ENCODE measurements around the gene PFN3. TPM values are rescaled to one million over a fixed set of nuclear protein-coding genes. Genes with fewer than 3 reads are reported as not detected.

The PFN3 gene
- total RNA-seq, 1 experiment from 2014 or later = not detected

DNA sequence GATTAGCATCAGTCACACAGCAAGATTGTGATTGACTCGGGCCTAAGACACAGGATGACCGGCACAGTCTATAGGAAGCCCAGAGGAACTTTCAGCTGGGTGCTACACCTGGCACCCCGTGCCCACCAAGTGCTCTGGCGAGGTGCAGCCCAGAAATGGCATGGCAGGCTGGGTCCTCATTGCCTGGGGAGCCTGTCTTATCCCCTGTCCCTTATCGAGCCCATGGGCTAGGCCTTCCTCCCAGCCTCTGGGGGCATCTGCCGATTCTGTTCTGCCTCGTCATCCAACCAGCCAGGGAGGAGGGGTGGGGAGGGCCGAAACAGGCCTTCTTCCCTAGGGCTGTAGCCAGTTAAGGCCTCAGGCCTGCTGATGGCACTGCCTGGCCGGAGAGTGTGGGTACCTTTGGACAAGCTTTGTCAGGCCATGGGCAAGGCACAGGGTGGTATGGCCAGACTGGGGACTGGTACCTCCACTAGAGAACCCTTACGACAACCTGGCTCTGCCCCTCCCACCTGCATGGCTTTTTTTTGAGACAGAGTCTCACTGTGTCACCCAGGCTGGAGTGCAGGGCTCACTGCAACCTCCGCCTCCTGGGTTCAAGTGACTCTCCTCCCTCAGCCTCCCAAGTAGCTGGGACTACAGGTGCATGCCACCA lies 27.6 kb upstream of the PFN3 start:
- DNase-seq = no peak
- Histone ChIP-seq H3F3A (ENCODE audit: insufficient read depth, low read depth) (peaks cover 10% of the 10 kb centered on the region; the same call in 1 of the 2 replicates), H3K9me3 (ENCODE audit: insufficient read depth, low read depth) (no peaks in the 10 kb centered on the region), H3K79me2 (ENCODE audit: low read depth) (peaks cover 35% of the 10 kb centered on the region), H3K9me2 (ENCODE audit: insufficient read depth) (no peaks in the 10 kb centered on the region), H3K36me3 (ENCODE audit: low read depth) (no peaks in the 10 kb centered on the region), H3K27ac (no peak overlapping the region), H3K4me1 (replicated peaks; ENCODE audit: insufficient read depth) (peaks cover 23% of the 10 kb centered on the region), H2AFZ (no peak overlapping the region), H4K20me1 (ENCODE audit: insufficient read depth) (peaks cover 29% of the 10 kb centered on the region), H3K4me2 (peak overlapping the region; percentile 97), H3K4me3 (peak overlapping the region; percentile 80), H3K27me3 (ENCODE audit: insufficient read depth, low read depth) (no peaks in the 10 kb centered on the region)
- intact Hi-C loops (cut with micrococcal nuclease; ENCODE audit: unreplicated experiment) = loop anchor here (2.0 kb wide), 1 partner anchor 27 kb away; no protein-coding TSS in a partner anchor
- POLR2A ChIA-PET (ENCODE audit: unreplicated experiment) = interaction anchor here (0.6 kb wide), 2 partner anchors 888 to 1013 kb away, joined by 3 read pairs; no protein-coding TSS in a partner anchor
- CTCF ChIA-PET = interaction anchor here (0.9 to 2.3 kb wide), 3 partner anchors 24 to 57 kb away, joined by 3 to 18 read pairs (median 3); no protein-coding TSS in a partner anchor
- BruUV-seq (replicated peaks) = no TSS peak
- no peak for TF ChIP-seq EZH2 (IDR thresholded peaks at IDR 0.05; ENCODE audit: low read depth)
- TF ChIP-seq, protein P1, sequence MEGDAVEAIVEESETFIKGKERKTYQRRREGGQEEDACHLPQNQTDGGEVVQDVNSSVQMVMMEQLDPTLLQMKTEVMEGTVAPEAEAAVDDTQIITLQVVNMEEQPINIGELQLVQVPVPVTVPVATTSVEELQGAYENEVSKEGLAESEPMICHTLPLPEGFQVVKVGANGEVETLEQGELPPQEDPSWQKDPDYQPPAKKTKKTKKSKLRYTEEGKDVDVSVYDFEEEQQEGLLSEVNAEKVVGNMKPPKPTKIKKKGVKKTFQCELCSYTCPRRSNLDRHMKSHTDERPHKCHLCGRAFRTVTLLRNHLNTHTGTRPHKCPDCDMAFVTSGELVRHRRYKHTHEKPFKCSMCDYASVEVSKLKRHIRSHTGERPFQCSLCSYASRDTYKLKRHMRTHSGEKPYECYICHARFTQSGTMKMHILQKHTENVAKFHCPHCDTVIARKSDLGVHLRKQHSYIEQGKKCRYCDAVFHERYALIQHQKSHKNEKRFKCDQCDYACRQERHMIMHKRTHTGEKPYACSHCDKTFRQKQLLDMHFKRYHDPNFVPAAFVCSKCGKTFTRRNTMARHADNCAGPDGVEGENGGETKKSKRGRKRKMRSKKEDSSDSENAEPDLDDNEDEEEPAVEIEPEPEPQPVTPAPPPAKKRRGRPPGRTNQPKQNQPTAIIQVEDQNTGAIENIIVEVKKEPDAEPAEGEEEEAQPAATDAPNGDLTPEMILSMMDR (conservative IDR thresholded peaks at IDR 0.05) = no peak

DNA sequence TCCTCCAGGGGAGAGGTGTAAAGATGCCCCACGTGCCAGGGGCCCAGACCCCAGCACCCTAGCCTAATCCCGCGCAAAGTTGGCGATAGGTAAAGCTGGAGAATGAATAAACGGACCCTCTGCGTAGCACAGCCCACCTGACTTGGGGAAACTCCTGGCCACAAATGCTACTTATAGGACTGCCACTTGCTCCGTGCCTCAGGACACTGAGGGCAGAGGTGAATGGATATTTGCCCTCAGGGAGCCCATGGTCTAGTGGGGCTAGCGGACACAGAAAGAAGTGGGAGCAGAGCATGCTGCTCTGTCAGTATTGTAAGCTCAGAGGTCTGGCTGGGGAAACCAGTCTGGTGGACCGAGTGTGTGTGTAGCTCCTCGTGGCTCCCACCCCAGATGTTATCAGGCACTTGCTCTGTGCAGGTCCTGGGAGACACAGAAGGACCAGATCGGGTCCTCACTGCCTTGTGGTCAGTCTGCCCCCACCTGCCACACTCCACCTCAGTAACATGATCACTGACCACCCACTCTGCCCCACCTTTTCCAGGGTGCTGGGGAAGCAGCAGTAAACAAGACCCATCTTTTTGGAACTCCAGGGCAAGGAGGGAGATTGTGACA lies 26.9 kb upstream of the PFN3 start:
- POLR2A ChIA-PET (ENCODE audit: unreplicated experiment) = interaction anchor here (0.6 to 1.3 kb wide), 3 partner anchors 20 to 887 kb away, joined by 3 to 31 read pairs (median 10); partner anchors contain the start of gene PDLIM7
- Histone ChIP-seq H3K9me2 (ENCODE audit: insufficient read depth) (no peaks in the 10 kb centered on the region), H4K20me1 (ENCODE audit: insufficient read depth) (peaks cover 29% of the 10 kb centered on the region), H3K9me3 (ENCODE audit: insufficient read depth, low read depth) (no peaks in the 10 kb centered on the region), H3K4me3 (peak overlapping the region; percentile 80), H3F3A (ENCODE audit: insufficient read depth, low read depth) (peaks cover 10% of the 10 kb centered on the region; the same call in 1 of the 2 replicates), H3K4me1 (replicated peaks; ENCODE audit: insufficient read depth) (peaks cover 23% of the 10 kb centered on the region), H3K79me2 (ENCODE audit: low read depth) (peaks cover 35% of the 10 kb centered on the region), H3K27me3 (ENCODE audit: insufficient read depth, low read depth) (no peaks in the 10 kb centered on the region), H3K4me2 (peak overlapping the region; percentile 97), H2AFZ (peak overlapping the region; percentile 81), H3K36me3 (ENCODE audit: low read depth) (no peaks in the 10 kb centered on the region), H3K27ac (peak overlapping the region; percentile 35)
- peak in 1 of 2 experiments; percentile 53 for DNase-seq
- TSS peak; percentile 70 for BruUV-seq (replicated peaks)
- CTCF ChIA-PET = interaction anchor here (0.9 to 2.4 kb wide), 5 partner anchors 23 to 117 kb away, joined by 3 to 18 read pairs (median 4); no protein-coding TSS in a partner anchor
- TF ChIP-seq, protein P1 (conservative IDR thresholded peaks at IDR 0.05) = no peak
- TF ChIP-seq EZH2 (IDR thresholded peaks at IDR 0.05; ENCODE audit: low read depth) = no peak
- intact Hi-C loops (cut with micrococcal nuclease; ENCODE audit: unreplicated experiment) = loop anchor here (2.0 kb wide), 1 partner anchor 27 kb away; no protein-coding TSS in a partner anchor

DNA sequence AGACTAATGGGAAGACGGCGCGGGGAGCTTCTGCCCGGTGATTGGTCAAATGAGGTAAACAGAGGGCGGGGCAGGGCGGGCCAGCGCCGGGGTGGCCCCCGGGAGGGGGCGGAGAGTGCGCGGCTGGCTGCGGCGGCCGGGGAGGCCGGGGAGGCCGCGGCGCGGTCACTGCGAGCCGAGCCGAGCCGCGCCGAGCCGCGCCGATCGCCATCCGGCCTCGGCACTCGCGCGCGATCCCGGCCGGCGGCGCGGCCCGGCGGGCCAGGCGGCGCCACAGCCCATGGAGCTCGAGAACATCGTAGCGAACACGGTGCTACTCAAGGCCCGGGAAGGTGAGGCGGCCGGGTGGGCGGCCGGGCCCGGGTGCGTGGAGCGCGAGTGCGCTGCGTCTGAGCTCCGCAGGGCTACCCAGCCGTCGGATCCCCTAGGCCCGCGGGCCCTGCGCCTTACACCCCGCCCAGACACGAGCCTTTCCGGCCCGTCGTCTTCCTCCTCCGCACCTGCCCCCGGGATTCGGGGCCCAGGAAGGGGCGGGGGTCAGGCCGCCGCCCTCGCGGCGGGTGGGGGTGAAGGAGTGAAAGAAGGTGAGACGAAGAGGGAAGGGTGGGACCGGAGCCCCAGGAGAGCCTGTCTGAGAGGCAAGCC lies 26.2 kb upstream of the PFN3 start, which contains the start of gene GRK6:
Gene GRK6 (plus strand): TSS at position 111 of the 645 bp plus-strand sequence. CDS start 170 bp downstream, at position 281.
- POLR2A ChIA-PET (ENCODE audit: unreplicated experiment) = interaction anchor here (0.5 to 1.3 kb wide), 14 partner anchors 18 to 883 kb away, joined by 3 to 31 read pairs (median 8); partner anchors contain the start of gene PDLIM7
- Histone ChIP-seq H3K79me2 (ENCODE audit: low read depth) (peaks cover 35% of the 10 kb centered on the region), H3K27ac (peak within 1 kb of the TSS; percentile 81), H3K36me3 (ENCODE audit: low read depth) (no peaks in the 10 kb centered on the region), H3K9me2 (ENCODE audit: insufficient read depth) (no peaks in the 10 kb centered on the region), H3K4me3 (peak within 1 kb of the TSS; percentile 80), H3K27me3 (ENCODE audit: insufficient read depth, low read depth) (no peaks in the 10 kb centered on the region), H2AFZ (peak within 1 kb of the TSS; percentile 87), H3F3A (ENCODE audit: insufficient read depth, low read depth) (peaks cover 10% of the 10 kb centered on the region; the same call in 1 of the 2 replicates), H3K4me2 (peak within 1 kb of the TSS; percentile 97), H3K4me1 (replicated peaks; ENCODE audit: insufficient read depth) (peaks cover 23% of the 10 kb centered on the region), H3K9me3 (ENCODE audit: insufficient read depth, low read depth) (no peaks in the 10 kb centered on the region), H4K20me1 (ENCODE audit: insufficient read depth) (peaks cover 27% of the 10 kb centered on the region)
- CTCF ChIA-PET = interaction anchor here (0.5 to 2.4 kb wide), 12 partner anchors 19 to 117 kb away, joined by 3 to 18 read pairs (median 4); no protein-coding TSS in a partner anchor
- DNase-seq = peak in 1 of 2 experiments; percentile 69
- BruUV-seq (replicated peaks) = no TSS peak
- TF ChIP-seq, protein P1 (conservative IDR thresholded peaks at IDR 0.05) = no peak
- no peak for TF ChIP-seq EZH2 (IDR thresholded peaks at IDR 0.05; ENCODE audit: low read depth)
- intact Hi-C loops (cut with micrococcal nuclease; ENCODE audit: unreplicated experiment) = loop anchor here (1.0 to 2.0 kb wide), 5 partner anchors 22 to 108 kb away; no protein-coding TSS in a partner anchor
